NB4 (cell line): ENCODE results near the gene LBX1.

Experiments
- DNase-seq: peaks from one replicate; pipeline ENCODE4 v3.0.0; 2010; ENCODE audit warnings: low read depth
- H3K4me3 ChIP-seq: one replicate; pipeline ENCODE4 v1.5.1; 2011; ENCODE audit warnings: mild to moderate bottlenecking, low read depth, low read length, moderate library complexity
- MYC ChIP-seq: IDR thresholded peaks from 2 replicates; pipeline ENCODE4 v1.6.1; 2011; ENCODE audit warnings: low read depth, low read length
- POLR2A ChIP-seq: IDR thresholded peaks from 2 replicates; pipeline ENCODE4 v1.6.1; 2011; ENCODE audit warnings: mild to moderate bottlenecking; ENCODE audit not compliant: insufficient read length; ENCODE audit errors: extremely low read depth
- TF ChIP-seq, protein P1 (sequence below): IDR thresholded peaks from one replicate; pipeline ENCODE4 v1.5.1; 2012; ENCODE audit warnings: low read depth, low read length
- TF ChIP-seq, protein P2 (sequence below): IDR thresholded peaks from 2 replicates; pipeline ENCODE4 v1.6.1; 2011; ENCODE audit warnings: low read depth, low read length

LBX1 gene

DNA sequence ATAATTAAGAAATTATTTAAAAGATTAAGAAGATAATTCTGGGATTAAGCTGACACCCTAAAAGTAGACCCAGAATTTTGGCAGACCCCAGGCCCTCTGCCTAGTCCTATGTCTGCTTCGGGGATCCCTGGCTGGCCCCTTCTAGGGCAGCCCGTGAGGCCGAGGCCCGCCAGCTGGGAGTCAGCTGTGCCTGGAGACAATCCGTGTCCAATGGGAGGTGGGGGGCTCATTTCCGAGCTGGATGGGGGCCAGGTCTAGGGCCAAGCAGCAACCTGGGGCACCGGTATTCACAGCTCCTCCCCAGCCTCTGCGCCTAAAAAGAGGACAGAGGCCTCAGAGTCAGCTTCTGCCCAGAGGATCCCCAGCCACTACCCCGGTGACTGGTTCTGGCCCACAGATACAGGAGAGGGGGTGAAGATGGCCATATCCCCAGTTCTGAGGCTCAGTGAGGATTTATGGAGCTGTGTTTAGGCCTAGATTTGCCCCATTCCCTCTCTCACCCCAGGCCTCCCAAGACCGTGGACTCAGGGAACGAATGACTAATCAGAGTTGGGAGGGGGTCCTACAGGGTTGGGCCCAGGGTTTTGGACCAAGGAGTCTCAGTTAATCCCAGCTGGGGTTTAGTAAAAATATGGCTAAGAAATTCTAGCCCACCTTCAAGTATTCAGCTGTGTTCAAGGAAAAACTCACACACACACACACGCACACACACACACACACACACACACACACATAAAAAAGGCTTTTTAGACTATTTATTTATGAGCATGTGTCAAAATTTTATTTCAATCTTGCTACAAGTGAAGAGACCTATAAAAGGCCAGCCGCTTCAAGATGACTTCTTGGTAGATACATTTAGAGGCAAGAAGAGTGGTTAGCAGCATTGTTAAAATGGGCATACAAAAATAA, 37.4 kb upstream of the LBX1 start:
- H3K4me3 ChIP-seq, result no peak overlapping the region
- TF ChIP-seq, protein P1, sequence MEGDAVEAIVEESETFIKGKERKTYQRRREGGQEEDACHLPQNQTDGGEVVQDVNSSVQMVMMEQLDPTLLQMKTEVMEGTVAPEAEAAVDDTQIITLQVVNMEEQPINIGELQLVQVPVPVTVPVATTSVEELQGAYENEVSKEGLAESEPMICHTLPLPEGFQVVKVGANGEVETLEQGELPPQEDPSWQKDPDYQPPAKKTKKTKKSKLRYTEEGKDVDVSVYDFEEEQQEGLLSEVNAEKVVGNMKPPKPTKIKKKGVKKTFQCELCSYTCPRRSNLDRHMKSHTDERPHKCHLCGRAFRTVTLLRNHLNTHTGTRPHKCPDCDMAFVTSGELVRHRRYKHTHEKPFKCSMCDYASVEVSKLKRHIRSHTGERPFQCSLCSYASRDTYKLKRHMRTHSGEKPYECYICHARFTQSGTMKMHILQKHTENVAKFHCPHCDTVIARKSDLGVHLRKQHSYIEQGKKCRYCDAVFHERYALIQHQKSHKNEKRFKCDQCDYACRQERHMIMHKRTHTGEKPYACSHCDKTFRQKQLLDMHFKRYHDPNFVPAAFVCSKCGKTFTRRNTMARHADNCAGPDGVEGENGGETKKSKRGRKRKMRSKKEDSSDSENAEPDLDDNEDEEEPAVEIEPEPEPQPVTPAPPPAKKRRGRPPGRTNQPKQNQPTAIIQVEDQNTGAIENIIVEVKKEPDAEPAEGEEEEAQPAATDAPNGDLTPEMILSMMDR, result no peak
- TF ChIP-seq POLR2A (no peak), MYC (no peak)
- TF ChIP-seq, protein P2, sequence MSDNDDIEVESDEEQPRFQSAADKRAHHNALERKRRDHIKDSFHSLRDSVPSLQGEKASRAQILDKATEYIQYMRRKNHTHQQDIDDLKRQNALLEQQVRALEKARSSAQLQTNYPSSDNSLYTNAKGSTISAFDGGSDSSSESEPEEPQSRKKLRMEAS, result no peak
- DNase-seq, result no peak

DNA sequence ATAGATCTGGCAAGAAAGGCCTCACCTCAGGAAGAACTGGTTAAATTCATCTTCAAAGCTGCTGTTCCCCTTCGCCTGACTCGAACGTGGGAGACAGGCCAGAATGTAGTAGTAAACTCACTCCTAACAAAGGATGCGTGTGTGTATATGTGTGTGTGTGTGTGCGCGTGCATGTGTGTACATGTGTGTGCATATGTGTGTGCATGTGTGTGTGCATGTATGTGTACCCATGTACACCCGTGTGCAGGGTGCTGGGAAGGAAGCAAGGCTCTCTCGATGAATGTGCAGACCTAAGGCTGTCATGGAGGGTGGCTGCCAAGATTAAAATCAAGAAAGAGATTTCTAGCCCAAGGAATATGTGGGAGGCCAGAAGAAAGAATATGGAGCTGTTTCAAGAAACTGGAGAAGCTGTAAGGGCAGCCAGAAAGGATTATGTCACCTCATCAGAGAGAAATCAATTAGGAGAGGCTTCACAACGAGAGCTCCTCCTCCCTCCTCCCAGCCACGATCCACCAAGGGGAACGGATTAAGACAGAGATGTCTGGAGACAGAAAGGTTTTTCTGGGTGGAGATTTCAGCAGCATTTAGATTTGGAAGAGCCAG, 34.0 kb upstream of the LBX1 start:
- no peak overlapping the region for H3K4me3 ChIP-seq
- TF ChIP-seq, protein P1, result no peak
- no peak for TF ChIP-seq MYC
- TF ChIP-seq, protein P2, result no peak
- peak; percentile 32 for DNase-seq

DNA sequence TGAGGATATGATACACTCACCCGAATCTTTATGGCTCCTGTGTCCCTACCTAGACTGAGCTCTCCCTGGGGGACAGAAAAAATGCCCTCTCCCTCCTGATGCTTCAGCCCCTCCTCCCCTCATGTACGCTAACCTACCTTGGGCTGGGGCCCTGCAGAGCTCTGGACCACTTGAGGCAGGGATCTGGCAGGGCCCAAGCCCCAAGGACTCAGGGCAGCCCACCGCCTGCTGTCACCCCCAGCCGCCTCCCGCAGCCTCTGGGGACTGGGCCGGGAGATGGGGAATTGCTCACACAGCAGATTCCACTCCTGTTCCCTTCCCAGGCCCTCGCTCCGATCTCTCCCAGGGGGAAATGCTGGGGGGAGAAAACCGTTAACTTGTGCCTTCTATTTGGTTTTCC, 32.9 kb upstream of the LBX1 start:
- DNase-seq, result no peak
- TF ChIP-seq, protein P1, result no peak
- TF ChIP-seq, protein P2, result no peak
- no peak for TF ChIP-seq POLR2A
- TF ChIP-seq MYC, result no peak

DNA sequence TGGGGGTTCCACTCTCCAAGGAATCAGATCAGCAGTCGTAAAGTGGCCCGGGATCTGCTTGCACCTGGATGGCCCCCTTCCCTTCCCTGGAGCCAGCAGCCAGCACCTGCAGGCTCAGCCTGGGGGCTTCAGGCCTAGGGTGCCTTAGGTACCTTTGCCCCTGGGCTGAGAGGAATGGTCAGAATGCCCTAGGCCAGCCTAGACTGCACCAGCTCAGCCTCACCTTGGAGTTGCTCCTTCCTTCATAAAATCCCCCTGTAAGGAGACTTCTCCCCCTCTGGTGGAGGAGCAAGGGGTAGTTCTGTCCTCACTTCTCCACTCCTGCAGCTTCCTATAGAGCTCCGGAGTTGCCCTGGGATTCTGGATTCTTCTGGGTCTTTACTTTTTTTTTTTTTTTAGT, 32.4 kb upstream of the LBX1 start:
- DNase-seq, result no peak
- TF ChIP-seq, protein P2, result no peak
- TF ChIP-seq MYC, result no peak
- no peak for TF ChIP-seq POLR2A
- TF ChIP-seq, protein P1, result no peak
- no peak overlapping the region for H3K4me3 ChIP-seq

More for the DNA sequence above, 32.9 kb upstream of the LBX1 start:
- H3K4me3 ChIP-seq, result no peak overlapping the region

DNA sequence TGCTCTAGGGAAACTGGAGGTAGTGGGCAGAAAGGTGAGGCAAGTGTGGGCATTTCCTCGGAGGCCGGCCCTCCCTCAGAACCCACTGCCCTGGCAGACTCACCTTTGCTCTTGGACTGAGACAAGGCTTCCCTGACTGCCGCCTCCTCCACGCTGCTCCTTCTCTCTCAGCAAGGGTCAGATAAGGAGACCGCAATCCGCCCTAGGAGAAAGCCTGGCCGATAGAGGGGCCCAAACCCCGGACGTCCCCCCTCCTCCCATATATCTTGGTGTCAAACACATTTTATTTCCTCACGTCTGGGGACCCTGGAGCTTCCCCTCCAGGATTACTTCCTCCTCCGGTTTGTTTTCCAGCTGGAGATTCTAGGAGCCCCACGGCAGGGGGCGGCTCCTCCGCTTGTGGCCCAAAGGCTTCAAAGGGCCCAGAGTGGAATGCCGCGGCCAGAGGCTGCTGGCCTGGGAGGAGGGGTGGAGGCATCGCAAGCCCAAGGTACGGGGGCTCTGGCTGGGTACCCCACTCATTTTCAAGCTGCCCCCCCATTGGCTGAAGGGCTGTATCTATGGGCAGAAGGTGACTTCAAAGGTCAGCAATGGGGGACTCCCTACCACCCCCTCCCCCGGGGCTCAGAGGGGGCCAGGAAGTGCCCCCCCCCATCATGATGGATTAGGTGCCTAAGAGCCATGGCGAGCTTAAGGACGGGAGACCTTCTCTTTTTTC, 31.7 kb upstream of the LBX1 start:
- TF ChIP-seq MYC (no peak), POLR2A (no peak)
- TF ChIP-seq, protein P1, result no peak
- TF ChIP-seq, protein P2, result no peak
- H3K4me3 ChIP-seq, result no peak overlapping the region
- no peak for DNase-seq
